GM23248 (cell line): ENCODE measurements around the gene ZNF697. TPM values are rescaled to one million over a fixed set of nuclear protein-coding genes. Genes with fewer than 3 reads are reported as not detected.
A peak's percentile ranks its signal among the peaks of the same experiment; 100 is the strongest.

Experiments used
- DNase-seq: peaks from one replicate; pipeline ENCODE4 v3.0.0-alpha.2; 2015
- H2AFZ ChIP-seq: fragments of 200-600 bp; sonication (generic); 2 replicates; pipeline ENCODE4 v1.6.1; 2016; ENCODE audit warnings: antibody characterized with exemption
- H3F3A ChIP-seq: fragments of 200-600 bp; sonication (generic); 2 replicates; pipeline ENCODE4 v1.6.1; 2016; ENCODE audit warnings: mild to moderate bottlenecking, antibody characterized with exemption, mixed run types; ENCODE audit not compliant: insufficient read depth
- H3K27ac ChIP-seq: fragments of 200-600 bp; sonication (generic); 2 replicates; pipeline ENCODE4 v1.5.1; 2016; ENCODE audit warnings: mild to moderate bottlenecking
- H3K27me3 ChIP-seq: fragments of 200-600 bp; sonication (generic); replicated peaks from 2 replicates; pipeline ENCODE4 v1.6.1; 2016; ENCODE audit warnings: mild to moderate bottlenecking; ENCODE audit not compliant: insufficient read depth
- H3K36me3 ChIP-seq: fragments of 200-600 bp; sonication (generic); 2 replicates; pipeline ENCODE4 v1.6.1; 2016; ENCODE audit warnings: low read depth, mild to moderate bottlenecking
- H3K4me1 ChIP-seq: fragments of 200-600 bp; sonication (generic); 2 replicates; pipeline ENCODE4 v1.6.1; 2016; ENCODE audit warnings: mild to moderate bottlenecking; ENCODE audit not compliant: insufficient read depth
- H3K4me2 ChIP-seq: fragments of 200-600 bp; sonication (generic); one replicate; pipeline ENCODE4 v1.6.1; 2016; ENCODE audit warnings: mild to moderate bottlenecking; ENCODE audit not compliant: unreplicated experiment
- H3K4me3 ChIP-seq: fragments of 200-600 bp; sonication (generic); 2 replicates; pipeline ENCODE4 v1.5.1; 2016; ENCODE audit warnings: mild to moderate bottlenecking
- H3K79me2 ChIP-seq: fragments of 200-600 bp; sonication (generic); 2 replicates; pipeline ENCODE4 v1.6.1; 2016; ENCODE audit warnings: mild to moderate bottlenecking; ENCODE audit not compliant: insufficient read depth
- H3K9ac ChIP-seq: fragments of 200-600 bp; sonication (generic); 2 replicates; pipeline ENCODE4 v1.6.1; 2016; ENCODE audit warnings: mild to moderate bottlenecking
- H3K9me2 ChIP-seq: fragments of 200-600 bp; sonication (generic); 2 replicates; pipeline ENCODE4 v1.6.1; 2016; ENCODE audit warnings: mixed run types, mild to moderate bottlenecking, moderate library complexity; ENCODE audit not compliant: insufficient read depth
- H3K9me3 ChIP-seq: fragments of 200-600 bp; sonication (generic); one replicate; pipeline ENCODE4 v1.6.1; 2017; ENCODE audit warnings: low read depth
- H4K20me1 ChIP-seq: fragments of 200-600 bp; sonication (generic); 2 replicates; pipeline ENCODE4 v1.6.0; 2016; ENCODE audit not compliant: insufficient read depth
- EZH2 ChIP-seq: fragments of 200-600 bp; sonication (generic); IDR thresholded peaks from 2 replicates; pipeline ENCODE4 v1.6.1; 2018; ENCODE audit warnings: antibody characterized with exemption, mild to moderate bottlenecking; ENCODE audit not compliant: insufficient read depth, poor library complexity, severe bottlenecking
- EZH2phosphoT487 ChIP-seq: fragments of 200-600 bp; sonication (generic); IDR thresholded peaks from 2 replicates; pipeline ENCODE4 v1.6.1; 2018; ENCODE audit warnings: antibody characterized with exemption, moderate library complexity, mild to moderate bottlenecking, low read depth; ENCODE audit not compliant: insufficient read depth
- whole genome bisulfite sequencing, 2 experiments: methylation state at CpG; one replicate each; pipeline ENCODE4 v1.1.6; 2015 to 2017; ENCODE audit warnings: low lambda C conversion rate in 2 of 2, low coverage in 1 of 2; ENCODE audit errors: missing lambda C conversion rate in 2 of 2; 5-methylcytosine and 5-hydroxymethylcytosine counted together
- in situ Hi-C: fragments of 300-500 bp; cut with MboI; formaldehyde crosslinking; loops from 2 replicates; pipeline ENCODE4 v1.15.0; 2020
- polyA plus RNA-seq: library from polyadenylated mRNA; unstranded; fragments of >200 nt; fragmentation: Nextera tagmentation; extraction: Ambion mirVana; gene quantifications from 2 replicates; pipeline ENCODE4 v1.2.1, GENCODE V29; 2016
- total RNA-seq: library from RNA; depleted of rRNA; stranded (reverse); fragments of >200 nt; shearing (Covaris generic); gene quantifications from 2 replicates; pipeline ENCODE4 v1.2.3, GENCODE V29; 2014

The ZNF697 gene
- total and polyA plus RNA-seq, 2 experiments from 2014 or later, result 0.55 to 9.1 TPM

GRCh38 chr1:119673171-119673940 is 25.3 kb upstream of the ZNF697 start:
- Histone ChIP-seq H2AFZ (no peak overlapping the region), H3K9ac (peak overlapping the region; percentile 52), H3K27ac (peak overlapping the region; percentile 83), H3K9me2 (no peaks in the 10 kb centered on the region), H3K4me2 (peak overlapping the region; percentile 96), H3K4me3 (peak overlapping the region; percentile 29; the same call in 1 of the 2 replicates), H3K9me3 (no peaks in the 10 kb centered on the region), H3K36me3 (no peaks in the 10 kb centered on the region), H3K27me3 (no peaks in the 10 kb centered on the region), H4K20me1 (no peaks in the 10 kb centered on the region), H3K79me2 (no peaks in the 10 kb centered on the region), H3K4me1 (peaks cover 32% of the 10 kb centered on the region), H3F3A (peaks cover 32% of the 10 kb centered on the region)
- DNase-seq, result peak; percentile 33
- 95 to 98% methylated on average over 4 of the region's 4 CpGs for WGBS, 2 experiments
- in situ Hi-C loops, result no loop called here
- TF ChIP-seq EZH2 (no peak), EZH2phosphoT487 (no peak)

- H3F3A ChIP-seq, result peaks cover 32% of the 10 kb centered on the region
- H4K20me1 ChIP-seq, result no peaks in the 10 kb centered on the region
- no peaks in the 10 kb centered on the region for H3K79me2 ChIP-seq
- H3K36me3 ChIP-seq, result no peaks in the 10 kb centered on the region
- no peak overlapping the region for H3K27ac ChIP-seq
- in situ Hi-C loops, result no loop called here
- no peak for TF ChIP-seq EZH2phosphoT487
- TF ChIP-seq EZH2, result no peak
- no peaks in the 10 kb centered on the region for H3K9me2 ChIP-seq
- no peak overlapping the region for H2AFZ ChIP-seq
- no peak for DNase-seq
- no peaks in the 10 kb centered on the region for H3K27me3 ChIP-seq
- H3K9me3 ChIP-seq, result no peaks in the 10 kb centered on the region
- 89 to 96% methylated on average over 2 of the region's 2 CpGs for WGBS, 2 experiments
- no peak overlapping the region for H3K9ac ChIP-seq
- no peak overlapping the region for H3K4me3 ChIP-seq
- no peak overlapping the region for H3K4me2 ChIP-seq
- H3K4me1 ChIP-seq, result peaks cover 32% of the 10 kb centered on the region
These were observed 22.8 kb upstream of the ZNF697 start for GRCh38 chr1:119670898-119671297.

- Histone ChIP-seq H3K27ac (no peak overlapping the region), H3K9me3 (no peaks in the 10 kb centered on the region), H4K20me1 (no peaks in the 10 kb centered on the region), H3F3A (no peaks in the 10 kb centered on the region), H3K4me2 (no peak overlapping the region), H3K36me3 (no peaks in the 10 kb centered on the region), H3K4me3 (no peak overlapping the region), H3K79me2 (no peaks in the 10 kb centered on the region), H2AFZ (no peak overlapping the region), H3K9me2 (no peaks in the 10 kb centered on the region), H3K9ac (no peak overlapping the region), H3K27me3 (no peaks in the 10 kb centered on the region), H3K4me1 (peaks cover under 1% of the 10 kb centered on the region; the same call in 1 of the 2 replicates)
- TF ChIP-seq EZH2phosphoT487 (no peak), EZH2 (no peak)
- WGBS, 2 experiments, result 87 to 91% methylated on average over 6 of the region's 6 CpGs
- DNase-seq, result no peak
- in situ Hi-C loops, result no loop called here
These were observed 19.1 kb upstream of the ZNF697 start for GRCh38 chr1:119667173-119667572.

GRCh38 chr1:119664067-119664466 is 16.0 kb upstream of the ZNF697 start:
- 66 to 72% methylated on average over 5 of the region's 5 CpGs for WGBS, 2 experiments
- in situ Hi-C loops, result no loop called here
- no peaks in the 10 kb centered on the region for H3K27me3 ChIP-seq

More at GRCh38 chr1:119664067-119664466, 16.0 kb upstream of the ZNF697 start:
- DNase-seq, result no peak
- no peaks in the 10 kb centered on the region for H3K9me3 ChIP-seq
- no peak overlapping the region for H3K4me2 ChIP-seq
- H3K4me3 ChIP-seq, result no peak overlapping the region
- TF ChIP-seq EZH2, result no peak
- TF ChIP-seq EZH2phosphoT487, result no peak
- H3K36me3 ChIP-seq, result no peaks in the 10 kb centered on the region
- no peaks in the 10 kb centered on the region for H3K9me2 ChIP-seq
- H2AFZ ChIP-seq, result no peak overlapping the region
- no peaks in the 10 kb centered on the region for H3K79me2 ChIP-seq
- no peak overlapping the region for H3K9ac ChIP-seq
- no peaks in the 10 kb centered on the region for H3F3A ChIP-seq
- no peak overlapping the region for H3K27ac ChIP-seq
- H3K4me1 ChIP-seq, result no peaks in the 10 kb centered on the region
- no peaks in the 10 kb centered on the region for H4K20me1 ChIP-seq
